Endodermal cell (in vitro differentiated cells): Measurements from ENCODE around the gene RHOT1. TPM values are rescaled to one million over a fixed set of nuclear protein-coding genes. Genes with fewer than 3 reads are reported as not detected.

Source experiments
- DNase-seq: peaks from one replicate; pipeline ENCODE4 v3.0.0-alpha.2; 2017
- H3K27ac ChIP-seq: 2 replicates; pipeline ENCODE4 v1.5.1; 2013; ENCODE audit warnings: mild to moderate bottlenecking, low read depth, low read length, moderate library complexity
- H3K27me3 ChIP-seq: 2 replicates; pipeline ENCODE4 v1.6.1; 2013; ENCODE audit warnings: mild to moderate bottlenecking, low read length, moderate library complexity; ENCODE audit not compliant: insufficient read depth, control insufficient read depth, poor library complexity, severe bottlenecking
- H3K36me3 ChIP-seq: 2 replicates; pipeline ENCODE4 v1.7.0; 2013; ENCODE audit warnings: mild to moderate bottlenecking, low read length, moderate library complexity; ENCODE audit not compliant: control insufficient read depth, insufficient read depth
- H3K4me1 ChIP-seq: one replicate; pipeline ENCODE4 v1.7.0; 2013; ENCODE audit warnings: low read length; ENCODE audit not compliant: control insufficient read depth, insufficient read depth
- H3K4me3 ChIP-seq: 2 replicates; pipeline ENCODE4 v1.5.1; 2013; ENCODE audit warnings: mild to moderate bottlenecking, low read length, moderate library complexity
- H3K9ac ChIP-seq: 2 replicates; pipeline ENCODE4 v1.6.1; 2013; ENCODE audit warnings: mild to moderate bottlenecking, low read length, moderate library complexity; ENCODE audit not compliant: poor library complexity, severe bottlenecking; ENCODE audit errors: extremely low read depth
- H3K9me3 ChIP-seq: 2 replicates; pipeline ENCODE4 v1.6.1; 2013; ENCODE audit warnings: mild to moderate bottlenecking, low read length, moderate library complexity; ENCODE audit not compliant: control insufficient read depth
- H3K27ac Mint-ChIP-seq: 2 replicates; pipeline ENCODE4 v1.8.0; 2020; ENCODE audit warnings: mixed read lengths
- H3K27me3 Mint-ChIP-seq: 2 replicates; pipeline ENCODE4 v1.8.0; 2021; ENCODE audit warnings: mild to moderate bottlenecking, mixed read lengths; ENCODE audit not compliant: insufficient read depth
- H3K36me3 Mint-ChIP-seq: 2 replicates; pipeline ENCODE4 v1.8.0; 2020; ENCODE audit warnings: low read depth, mixed read lengths
- H3K4me1 Mint-ChIP-seq: 2 replicates; pipeline ENCODE4 v1.8.0; 2020; ENCODE audit warnings: mixed read lengths
- H3K4me3 Mint-ChIP-seq: 2 replicates; pipeline ENCODE4 v1.8.0; 2020; ENCODE audit warnings: mild to moderate bottlenecking, moderate library complexity, mixed read lengths
- H3K9me3 Mint-ChIP-seq: 2 replicates; pipeline ENCODE4 v1.8.0; 2020; ENCODE audit warnings: mild to moderate bottlenecking, mixed read lengths
- CTCF ChIP-seq: fragments of 200-600 bp; sonication (generic); conservative IDR thresholded peaks from 2 replicates; pipeline ENCODE4 v1.5.0; 2021; ENCODE audit warnings: antibody characterized with exemption, mild to moderate bottlenecking
- WGBS, 2 experiments: methylation state at CpG; one replicate each; pipeline versions ENCODE4 v1.1.5 to v1.1.7; 2013; ENCODE audit warnings: missing lambda C conversion rate in 2 of 2, mixed read lengths in 1 of 2; ENCODE audit not compliant: insufficient coverage in 1 of 2, insufficient read length in 1 of 2; 5-methylcytosine and 5-hydroxymethylcytosine counted together
- total RNA-seq, 2 donors: library from RNA; stranded (reverse); fragmentation: NEBNext Ultra II Directional in 1 of 2; extraction: Animal tissue kit (Norgen Biotek cat#: 25700) in 1 of 2; gene quantifications; 2 replicates in 1 of 2; 3 replicates in 1 of 2; pipeline ENCODE4 v1.2.1, GENCODE V29; 2021

RHOT1 gene
- total RNA-seq, 2 donors from 2014 or later = 30.0 to 35.7 TPM

DNA sequence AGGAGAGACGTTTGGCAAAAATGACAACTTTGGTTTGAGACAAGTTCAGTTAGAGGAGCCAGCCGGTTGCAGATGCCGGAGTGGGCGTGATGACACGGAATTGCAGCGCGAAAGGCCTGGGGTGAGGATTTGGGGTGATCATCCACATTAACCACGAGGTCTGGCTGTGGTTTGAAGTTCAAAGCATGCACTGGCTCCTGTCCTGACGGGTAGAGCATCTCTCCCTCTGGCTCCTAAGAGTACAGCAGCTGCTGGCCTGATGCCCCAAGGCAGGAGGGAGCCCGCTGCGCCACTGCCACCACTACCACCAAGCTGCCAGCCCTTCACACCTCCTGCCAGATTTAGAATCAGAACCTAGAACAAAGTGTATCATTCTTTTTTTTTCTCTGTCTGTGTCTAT, 127.1 kb downstream of the RHOT1 start:
- no peaks in the 10 kb centered on the region for H3K36me3 ChIP-seq
- Mint-ChIP-seq H3K27me3 (peaks cover 59% of the 10 kb centered on the region), H3K36me3 (no peaks in the 10 kb centered on the region), H3K9me3 (no peaks in the 10 kb centered on the region), H3K4me3 (no peak overlapping the region), H3K4me1 (peaks cover 24% of the 10 kb centered on the region), H3K27ac (no peak overlapping the region)
- no peak for TF ChIP-seq CTCF
- no peak overlapping the region for H3K27ac ChIP-seq
- peaks cover 57% of the 10 kb centered on the region for H3K27me3 ChIP-seq
- WGBS, 2 experiments = 79 to 88% methylated on average over 3 to 11 of the region's 11 CpGs
- no peak overlapping the region for H3K9ac ChIP-seq
- DNase-seq = peak; percentile 45
- H3K4me1 ChIP-seq = peaks cover 6% of the 10 kb centered on the region
- no peak overlapping the region for H3K4me3 ChIP-seq
- no peaks in the 10 kb centered on the region for H3K9me3 ChIP-seq

GRCh38 chr17:32271844-32272243, 129.5 kb downstream of the RHOT1 start:
- Histone ChIP-seq H3K9me3 (no peaks in the 10 kb centered on the region), H3K4me3 (no peak overlapping the region), H3K27me3 (peaks cover 39% of the 10 kb centered on the region), H3K9ac (no peak overlapping the region), H3K4me1 (no peaks in the 10 kb centered on the region), H3K36me3 (no peaks in the 10 kb centered on the region), H3K27ac (no peak overlapping the region)
- peaks cover 16% of the 10 kb centered on the region for H3K4me1 Mint-ChIP-seq
- H3K27me3 Mint-ChIP-seq = peaks cover 48% of the 10 kb centered on the region
- no peak for TF ChIP-seq CTCF
- no peak overlapping the region for H3K27ac Mint-ChIP-seq
- no peak overlapping the region for H3K4me3 Mint-ChIP-seq
- H3K9me3 Mint-ChIP-seq = no peaks in the 10 kb centered on the region
- no peak for DNase-seq
- no peaks in the 10 kb centered on the region for H3K36me3 Mint-ChIP-seq
- 96 to 100% methylated on average over 8 of the region's 8 CpGs for WGBS, 2 experiments

- Mint-ChIP-seq H3K27me3 (peaks cover 28% of the 10 kb centered on the region), H3K9me3 (no peaks in the 10 kb centered on the region), H3K27ac (no peak overlapping the region), H3K4me3 (no peak overlapping the region), H3K36me3 (no peaks in the 10 kb centered on the region), H3K4me1 (peaks cover 7% of the 10 kb centered on the region)
- no peaks in the 10 kb centered on the region for H3K36me3 ChIP-seq
- H3K9me3 ChIP-seq = no peaks in the 10 kb centered on the region
- no peak for TF ChIP-seq CTCF
- 79 to 90% methylated on average over 3 to 5 of the region's 5 CpGs for WGBS, 2 experiments
- H3K9ac ChIP-seq = no peak overlapping the region
- H3K27me3 ChIP-seq = peaks cover 17% of the 10 kb centered on the region
- H3K27ac ChIP-seq = no peak overlapping the region
- no peaks in the 10 kb centered on the region for H3K4me1 ChIP-seq
- DNase-seq = peak; percentile 49
- no peak overlapping the region for H3K4me3 ChIP-seq
These were observed 131.8 kb downstream of the RHOT1 start for GRCh38 chr17:32274101-32274500.
